Measurements from ENCODE around the gene ATE1.
"Not testable (repeated sequence)": the region's sequence is repeated elsewhere in the genome, so short reads cannot be mapped to it uniquely, and the experiment has no call there.

The ATE1 gene

DNA sequence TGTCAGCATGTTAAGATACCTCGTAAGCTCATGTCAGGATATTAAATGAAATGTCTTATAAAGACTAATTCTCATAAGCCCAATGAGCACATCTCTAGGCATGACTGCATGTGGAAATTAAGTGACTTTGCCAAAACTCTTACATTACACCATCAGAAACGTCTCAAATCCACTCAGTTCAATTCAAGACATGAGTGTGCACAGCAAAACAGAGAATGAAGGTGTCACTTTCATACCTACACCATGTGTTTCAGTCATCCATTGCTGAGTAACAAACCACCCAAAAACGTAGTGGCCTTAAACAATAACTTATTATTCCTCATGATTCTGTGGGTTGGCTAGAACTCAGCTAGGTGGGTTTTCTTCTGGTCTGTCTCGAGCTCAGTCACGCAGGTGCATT lies 99.8 kb downstream of the ATE1 start:
- DNase-seq, result no peak

DNA sequence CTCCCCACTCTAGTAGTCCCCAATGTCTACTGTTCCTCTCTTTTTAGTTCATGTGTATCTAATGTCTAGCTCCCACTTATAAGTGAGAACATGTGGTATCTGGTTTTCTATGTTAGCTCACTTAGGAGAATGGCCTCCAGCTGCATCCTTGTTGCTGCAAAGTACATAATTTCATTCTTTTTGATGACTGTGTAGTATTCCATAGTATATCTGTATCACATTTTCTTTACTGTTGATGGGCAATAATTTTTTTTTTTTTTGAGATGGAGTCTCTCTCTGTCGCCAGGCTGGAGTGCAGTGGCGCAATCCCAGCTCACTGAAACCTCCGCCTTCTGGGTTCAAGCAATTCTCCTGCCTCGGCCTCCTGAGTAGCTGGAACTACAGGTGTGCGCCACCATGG lies 101.1 kb downstream of the ATE1 start:
- not testable (repeated sequence) for DNase-seq

DNA sequence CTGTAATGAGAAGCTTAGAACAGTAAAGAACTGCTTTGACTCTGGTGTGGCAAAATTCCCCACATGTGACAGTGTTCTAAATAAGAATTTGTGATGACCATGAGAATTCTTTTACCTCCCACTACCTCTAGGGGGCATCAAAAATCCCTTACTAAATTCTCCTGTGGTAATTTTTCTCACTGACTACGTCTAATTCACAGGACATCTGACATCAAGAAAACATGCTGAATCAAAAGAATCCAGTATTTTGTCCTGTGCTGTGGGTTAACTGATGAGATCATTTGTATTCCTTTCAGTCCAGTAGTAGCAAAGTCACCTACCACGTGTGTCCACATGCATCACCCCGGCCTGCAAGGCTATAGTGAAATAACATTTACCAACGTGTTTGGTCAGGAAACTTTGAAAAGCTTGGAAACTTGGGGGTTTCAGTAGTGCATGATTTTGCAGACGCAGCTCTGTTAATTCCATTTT lies 103.8 kb downstream of the ATE1 start:
- DNase-seq, result peak in 1 of 2 donors; percentile 28

DNA sequence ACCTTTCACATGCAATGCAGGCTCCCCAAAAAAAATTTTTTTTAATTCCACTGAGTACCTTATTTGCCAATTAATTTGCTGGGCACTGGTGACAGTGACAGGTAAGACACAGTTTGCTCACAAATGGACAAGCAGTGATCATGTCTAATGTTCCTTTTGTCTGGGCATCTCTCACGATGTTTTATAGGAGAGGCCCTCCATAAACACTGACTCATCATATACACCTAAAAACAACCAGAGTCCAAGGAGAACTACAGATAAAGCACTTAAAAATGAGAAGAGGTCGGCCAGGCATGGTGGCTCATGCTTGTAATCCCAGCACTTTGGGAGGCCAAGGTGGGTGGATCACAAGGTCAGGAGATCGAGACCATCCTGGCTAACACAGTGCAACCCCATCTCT lies 105.1 kb downstream of the ATE1 start:
- DNase-seq, result no peak

DNA sequence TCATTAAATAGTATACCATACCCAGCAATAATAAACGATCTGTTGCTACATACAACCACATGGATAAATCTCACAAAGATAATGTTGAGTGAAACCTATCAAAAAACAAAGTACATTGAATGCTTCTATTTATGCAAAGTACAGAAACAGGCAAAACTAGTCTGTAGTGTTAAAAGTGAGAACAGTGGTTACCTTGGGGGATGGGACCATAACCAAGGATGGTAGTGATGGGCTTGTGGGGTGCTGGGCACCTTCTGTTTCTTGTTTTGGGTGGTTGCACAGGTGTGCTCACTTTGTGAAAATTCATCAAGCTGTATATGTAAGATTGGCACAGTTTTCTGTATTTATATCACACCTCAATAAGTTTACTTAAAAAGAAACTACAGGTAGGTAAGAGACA lies 105.7 kb downstream of the ATE1 start:
- DNase-seq, result no peak

DNA sequence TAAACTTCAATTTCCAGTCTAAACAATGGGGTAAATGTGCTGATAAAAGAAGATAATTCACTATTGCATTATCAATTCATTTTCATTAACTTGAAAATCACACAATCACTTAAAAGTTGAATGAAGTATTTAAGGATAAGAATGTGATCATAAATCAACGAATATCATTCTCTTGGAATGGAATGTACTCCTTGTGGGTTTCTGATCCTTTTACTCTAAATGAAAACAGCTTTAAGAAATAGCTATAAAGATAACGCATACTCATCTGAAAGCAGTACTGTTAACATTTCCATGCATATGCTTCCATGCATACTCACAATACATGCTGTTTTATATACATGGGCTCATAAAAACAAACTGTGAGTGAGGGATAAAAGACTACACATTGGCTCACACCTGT lies 108.8 kb downstream of the ATE1 start:
- no peak for DNase-seq

DNA sequence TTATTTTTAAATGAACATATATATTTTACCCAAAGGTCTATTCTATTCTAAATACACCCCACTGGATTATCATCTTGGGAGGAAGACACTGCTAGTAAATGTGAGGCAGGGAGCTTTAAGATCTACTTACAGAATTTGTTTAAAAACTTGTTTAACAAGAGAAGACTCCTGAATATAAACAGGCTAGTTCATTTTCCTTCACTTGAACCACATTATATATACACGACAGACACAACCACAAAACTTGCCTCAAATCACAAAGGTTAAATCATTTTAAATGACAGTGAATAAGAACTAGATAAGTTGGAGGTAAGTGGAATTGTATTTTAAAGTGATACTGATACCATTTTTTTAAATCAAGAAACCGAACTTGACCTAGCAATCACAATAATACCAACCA lies 109.2 kb downstream of the ATE1 start:
- no peak for DNase-seq

DNA sequence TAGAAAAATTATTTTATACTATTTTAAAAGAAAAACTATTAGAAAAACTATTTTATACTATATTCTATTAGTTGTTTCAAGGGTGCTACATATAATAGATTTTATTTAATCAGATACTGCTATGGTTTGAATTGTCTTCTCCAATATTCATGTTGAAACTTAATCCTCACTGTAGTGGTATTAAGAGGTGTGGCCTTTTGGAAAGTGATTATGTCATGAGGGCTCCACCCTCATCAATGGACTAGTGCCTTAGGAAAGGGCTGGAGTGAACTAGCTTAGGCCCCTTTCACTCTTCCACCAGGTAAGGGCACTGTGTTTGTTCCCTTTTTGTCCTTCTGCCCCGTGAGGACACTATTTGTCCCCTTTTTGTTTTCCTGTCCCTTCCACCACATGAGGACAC lies 111.6 kb downstream of the ATE1 start:
- DNase-seq, result no peak

DNA sequence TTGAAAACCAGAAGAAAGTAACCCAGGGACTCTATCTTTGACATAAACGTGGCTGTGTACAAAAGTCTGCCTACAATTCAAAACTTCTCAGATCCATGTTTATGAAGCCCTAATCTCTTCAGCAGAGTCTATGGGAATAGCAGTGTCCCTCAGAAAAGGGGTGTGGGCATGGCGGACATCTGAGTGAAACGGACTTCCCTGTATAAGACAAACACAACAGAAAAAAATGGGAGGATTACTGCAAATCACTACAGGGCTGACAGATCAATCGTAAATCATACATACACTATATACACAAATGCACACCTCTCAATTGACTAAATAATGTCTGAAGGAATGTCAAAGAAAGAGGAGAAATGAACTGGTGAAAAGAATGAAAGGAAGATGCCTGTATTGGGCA lies 114.0 kb downstream of the ATE1 start:
- no peak for DNase-seq

DNA sequence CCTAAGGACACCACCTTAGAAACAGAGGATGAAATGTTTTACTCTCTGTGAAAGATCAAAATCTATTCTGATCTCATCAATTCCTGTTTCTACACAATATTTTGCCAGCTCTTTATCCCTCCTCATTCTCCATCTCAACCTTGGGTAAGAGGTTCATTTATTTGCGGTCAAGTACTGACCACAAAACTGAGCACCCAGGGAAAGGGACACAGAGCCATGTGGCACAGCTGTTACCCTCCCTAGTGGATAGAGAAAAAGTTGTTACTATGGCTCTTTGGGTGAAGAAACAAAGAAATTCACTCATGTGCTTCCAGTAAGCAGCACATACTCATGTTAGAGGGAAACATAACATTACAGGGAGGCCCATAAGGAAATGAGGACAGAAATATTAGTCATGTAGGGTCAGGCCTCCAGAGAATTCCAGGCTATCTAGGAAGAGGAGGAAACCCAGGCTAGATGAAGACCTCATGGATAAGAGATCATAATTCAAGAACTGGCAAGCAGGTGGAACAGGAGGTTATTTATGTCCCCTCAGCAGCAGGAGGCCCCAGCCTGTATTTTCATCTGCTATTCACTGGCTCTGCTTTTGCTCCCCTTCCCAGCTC lies 114.5 kb downstream of the ATE1 start:
- no peak for DNase-seq

DNA sequence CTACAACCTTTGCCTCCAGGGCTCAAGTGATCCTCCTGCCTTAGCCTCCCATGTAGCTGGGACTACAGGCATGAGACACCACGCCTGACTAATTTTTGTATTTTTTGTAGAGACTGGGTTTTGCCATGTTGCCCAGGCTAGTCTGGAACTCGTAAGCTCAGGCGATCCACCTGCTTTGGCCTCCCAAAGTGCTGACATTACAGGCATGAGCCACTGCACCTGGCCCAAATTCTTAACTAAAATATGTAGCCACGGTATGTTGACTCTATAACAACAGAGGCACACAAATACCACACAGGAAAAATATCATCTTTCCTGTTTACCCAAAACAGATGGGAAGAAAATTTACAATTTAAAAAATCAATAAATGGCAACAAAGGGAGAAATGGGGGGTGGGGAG lies 115.8 kb downstream of the ATE1 start:
- no peak for DNase-seq

DNA sequence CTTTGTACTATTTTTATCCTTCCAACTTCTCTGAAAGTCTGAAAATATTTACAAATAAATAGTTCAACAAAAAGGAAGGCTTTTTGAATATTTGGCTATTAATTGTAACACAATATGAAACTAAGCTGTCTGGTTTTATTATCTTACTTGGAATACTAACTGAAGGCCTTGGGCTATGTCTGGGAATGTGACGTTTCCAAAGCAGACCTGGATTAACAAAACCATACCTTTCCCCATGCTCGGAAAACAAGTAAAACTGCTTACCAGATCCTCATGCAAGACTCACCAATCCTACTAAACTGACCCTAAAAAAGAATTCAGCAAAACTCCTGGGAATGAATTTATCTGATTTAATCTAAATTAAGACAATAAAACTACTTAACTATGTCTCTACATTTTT lies 116.4 kb downstream of the ATE1 start:
- DNase-seq, result no peak

DNA sequence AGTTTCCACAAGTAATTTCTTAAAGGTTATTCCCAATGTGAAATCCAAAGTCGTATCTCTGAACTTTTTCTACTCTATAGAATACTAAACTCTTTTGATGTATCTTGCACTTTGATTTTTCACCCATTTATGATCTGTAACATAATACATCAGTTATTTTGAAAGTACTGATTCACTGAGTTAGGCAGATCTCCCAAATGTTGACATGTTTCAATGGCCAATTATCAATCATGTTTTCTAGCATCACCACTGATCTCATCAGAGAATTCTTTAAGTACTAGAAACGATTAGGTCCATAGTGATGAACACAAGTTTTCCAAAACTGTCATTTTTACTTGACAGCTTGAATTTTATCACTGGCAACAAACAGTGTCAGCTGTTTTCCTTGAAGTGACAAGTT lies 119.0 kb downstream of the ATE1 start:
- DNase-seq, result no peak

DNA sequence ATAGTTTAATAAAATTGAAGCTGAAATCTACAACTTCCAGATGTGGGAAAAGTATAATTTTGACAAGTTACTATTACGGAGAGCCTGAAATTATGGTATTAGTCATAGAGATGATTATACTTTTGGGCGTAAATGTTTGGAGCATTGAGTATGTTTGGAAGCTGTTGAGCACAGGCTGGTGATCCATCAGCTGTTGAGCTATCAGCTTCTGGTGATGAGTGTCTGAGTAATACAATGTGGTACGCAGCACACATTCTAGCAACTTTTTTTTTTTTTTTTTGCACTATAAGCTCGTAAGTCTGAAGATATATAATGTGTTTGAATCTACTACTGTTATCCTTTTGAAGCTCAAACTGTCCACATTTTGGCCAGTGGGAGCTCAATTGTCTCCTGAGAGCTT lies 123.4 kb downstream of the ATE1 start:
- no peak for DNase-seq

DNA sequence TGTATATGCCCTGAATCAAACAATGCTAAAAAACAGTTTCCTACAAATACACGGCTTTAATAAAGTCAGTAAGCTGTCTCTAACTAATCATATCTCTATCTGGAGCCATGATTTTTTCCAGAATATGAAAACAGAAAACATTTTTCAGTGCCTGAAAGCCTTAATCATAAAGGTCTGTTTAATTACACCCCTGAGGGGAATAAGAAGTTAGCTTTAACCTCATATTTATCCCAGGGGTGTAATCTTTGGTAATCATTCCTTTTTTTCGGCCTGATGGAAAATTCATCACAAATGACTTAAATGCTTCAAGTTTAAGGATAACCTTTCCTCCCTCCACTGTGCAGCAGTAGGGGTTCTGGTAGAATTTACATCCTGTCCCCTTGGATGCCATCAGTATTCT lies 124.2 kb downstream of the ATE1 start:
- DNase-seq, result no peak

DNA sequence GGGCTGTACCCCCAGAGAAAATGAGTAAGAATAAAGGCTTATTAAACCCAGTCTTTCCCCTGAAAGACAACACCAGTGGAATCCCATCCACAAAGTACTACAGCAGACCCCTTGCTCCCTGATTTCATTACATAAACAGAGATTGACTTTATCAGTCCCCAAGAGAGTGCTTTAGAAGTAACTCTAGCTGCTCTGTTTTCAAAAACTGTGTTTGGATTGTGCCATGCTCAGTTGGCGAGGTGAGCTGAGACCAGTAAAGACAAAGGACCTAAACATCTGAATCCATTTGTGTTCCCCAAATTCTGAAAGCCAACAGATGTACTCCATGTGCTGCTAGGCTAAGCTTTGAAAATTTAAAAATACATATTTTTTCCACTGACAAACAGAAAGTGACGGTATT lies 127.0 kb downstream of the ATE1 start:
- no peak for DNase-seq

DNA sequence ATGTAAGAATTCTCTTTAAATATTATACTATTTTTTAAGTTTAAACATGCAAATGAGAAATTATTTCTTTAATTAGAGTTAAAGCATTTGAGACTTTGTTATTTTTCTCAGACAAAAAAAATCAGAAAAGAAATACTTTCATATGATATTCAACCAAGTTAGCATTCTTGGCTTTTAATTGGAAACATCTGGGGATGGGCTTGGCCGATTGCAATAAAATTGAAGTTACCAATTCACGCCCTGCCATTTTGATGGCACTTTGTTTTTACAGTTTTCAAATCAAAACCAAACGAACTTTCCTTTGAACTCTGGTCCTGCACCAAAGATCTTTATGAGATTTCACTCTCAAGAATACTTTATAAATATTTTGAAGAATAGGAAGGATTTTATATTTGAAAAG lies 127.7 kb downstream of the ATE1 start:
- DNase-seq, result no peak

DNA sequence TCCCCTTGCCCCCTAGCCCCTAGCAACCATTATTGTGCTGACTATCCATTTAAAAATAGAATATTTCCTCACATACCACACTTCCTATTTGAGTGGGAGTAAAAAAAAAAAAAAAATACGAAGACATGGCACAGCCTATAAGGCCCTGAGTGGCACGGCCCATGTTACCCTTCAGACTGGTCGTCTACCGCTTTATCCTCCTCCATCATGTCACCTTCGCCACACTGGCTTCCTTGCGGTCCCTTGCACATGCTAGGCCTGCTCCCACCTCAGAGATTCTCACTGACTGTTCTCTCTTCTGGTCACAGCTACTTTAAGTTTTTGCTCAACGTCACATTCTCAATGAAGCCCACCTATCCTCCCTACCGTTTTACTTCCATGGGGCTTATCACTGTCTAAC lies 130.3 kb downstream of the ATE1 start:
- DNase-seq, result no peak

DNA sequence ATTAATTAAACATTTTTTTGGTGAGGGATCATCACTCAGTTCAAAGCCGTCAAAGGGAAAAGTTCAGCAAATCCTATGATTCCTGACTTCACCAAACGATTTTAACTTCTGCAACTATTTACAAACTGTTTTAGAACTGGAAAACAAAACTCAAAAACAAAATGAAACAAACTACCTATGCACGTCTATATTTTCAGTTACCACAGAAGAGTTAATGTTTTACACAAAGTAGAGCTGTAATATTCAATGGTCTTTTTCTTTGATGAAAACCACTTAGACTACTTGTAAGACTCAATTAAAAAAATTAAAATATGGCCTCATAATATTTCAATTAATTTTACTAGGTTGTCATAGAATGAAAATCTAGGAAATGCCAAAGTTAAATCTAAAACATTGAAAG lies 131.5 kb downstream of the ATE1 start:
- no peak for DNase-seq

DNA sequence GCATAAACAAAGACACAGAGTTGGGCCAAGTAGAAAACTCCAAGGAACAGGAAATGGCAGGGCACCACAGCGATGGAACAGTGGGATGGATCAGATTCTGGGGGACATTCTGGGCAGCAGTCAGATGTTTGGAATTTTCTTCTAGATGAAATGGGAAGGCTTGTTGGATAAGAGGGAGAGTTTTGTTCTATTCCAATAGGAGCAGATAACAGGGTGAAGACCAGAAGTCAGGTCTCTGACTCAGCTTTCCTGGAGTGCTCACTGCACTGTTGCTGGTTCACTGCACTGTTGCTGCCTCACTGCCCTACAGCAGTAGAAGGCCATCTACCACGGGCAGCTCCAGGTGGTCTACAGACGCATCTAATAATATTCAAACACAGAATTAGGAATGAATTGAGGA lies 135.6 kb downstream of the ATE1 start:
- DNase-seq, result no peak

DNA sequence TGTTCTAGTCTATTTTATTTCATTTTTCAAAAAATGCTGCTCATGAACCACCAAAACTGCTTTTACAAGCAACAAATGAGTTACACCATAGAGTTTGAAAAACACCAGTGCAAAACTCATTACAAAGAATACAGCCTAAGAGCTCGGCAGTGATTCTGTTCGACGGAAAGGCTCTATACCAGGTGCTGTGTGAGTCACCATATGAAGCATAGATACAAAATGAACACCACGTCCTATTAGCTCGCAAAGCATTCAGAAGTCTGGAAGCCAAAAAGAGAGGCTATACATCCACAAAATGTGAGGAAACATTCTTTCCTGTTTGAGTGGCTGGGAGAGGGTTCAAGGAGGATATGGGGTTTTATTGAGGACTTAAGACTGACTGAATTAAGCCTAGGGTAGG lies 136.1 kb downstream of the ATE1 start:
- no peak for DNase-seq

DNA sequence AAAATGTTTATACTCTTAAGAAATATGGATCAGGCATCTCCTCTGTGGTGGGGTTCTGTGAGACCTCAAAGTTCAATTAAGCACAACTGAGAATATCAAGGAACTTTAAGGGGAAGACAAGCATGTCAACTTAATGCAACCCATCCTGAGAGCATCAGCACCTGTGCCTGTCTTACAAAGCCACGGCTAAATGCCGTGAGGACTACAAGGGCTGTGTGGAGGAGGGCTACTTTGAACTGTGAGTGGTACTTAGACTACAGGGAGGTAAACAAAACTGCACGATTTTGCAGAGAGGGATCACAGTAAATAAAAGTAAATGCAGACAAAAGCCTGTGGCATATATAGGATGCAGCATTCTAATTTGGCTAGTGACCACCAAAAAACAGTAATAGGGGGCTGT lies 139.1 kb downstream of the ATE1 start:
- no peak for DNase-seq

DNA sequence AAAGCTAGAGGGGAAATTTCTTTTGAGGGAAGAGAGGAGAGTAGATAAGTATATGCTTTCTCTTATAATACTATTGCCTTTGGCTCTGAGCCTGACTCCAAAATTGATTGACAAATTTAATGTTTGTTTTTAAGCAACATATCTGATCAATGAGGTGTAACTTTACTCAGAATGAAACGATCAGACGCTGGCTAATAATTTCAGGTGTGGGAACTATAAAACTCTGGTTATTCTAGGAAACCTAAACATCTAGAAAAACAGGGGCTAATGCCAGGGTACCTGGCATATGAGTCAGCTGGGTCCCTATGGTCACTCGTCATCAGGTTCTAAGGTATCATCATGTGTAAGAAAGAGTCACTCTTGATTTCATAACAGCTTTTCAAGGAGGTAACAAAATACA lies 139.7 kb downstream of the ATE1 start:
- no peak for DNase-seq

DNA sequence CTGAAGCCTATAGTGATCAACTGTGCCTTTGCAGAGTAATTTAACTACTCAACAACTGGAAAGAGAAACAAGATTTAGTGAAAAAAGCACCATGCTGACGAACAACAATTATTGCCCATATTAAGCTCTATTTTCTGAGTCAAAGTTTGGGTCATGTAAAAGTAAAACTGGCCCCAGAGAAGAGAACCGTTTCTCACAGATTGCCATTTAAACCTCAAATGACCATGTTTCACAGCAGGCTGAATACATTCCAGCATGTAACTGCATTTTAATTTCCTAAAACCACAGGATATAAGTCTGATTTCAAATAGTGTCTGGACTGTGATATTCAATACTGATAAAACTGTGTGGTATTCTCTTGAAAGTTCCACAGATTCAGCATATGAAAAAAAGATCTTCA lies 140.7 kb downstream of the ATE1 start:
- DNase-seq, result no peak

DNA sequence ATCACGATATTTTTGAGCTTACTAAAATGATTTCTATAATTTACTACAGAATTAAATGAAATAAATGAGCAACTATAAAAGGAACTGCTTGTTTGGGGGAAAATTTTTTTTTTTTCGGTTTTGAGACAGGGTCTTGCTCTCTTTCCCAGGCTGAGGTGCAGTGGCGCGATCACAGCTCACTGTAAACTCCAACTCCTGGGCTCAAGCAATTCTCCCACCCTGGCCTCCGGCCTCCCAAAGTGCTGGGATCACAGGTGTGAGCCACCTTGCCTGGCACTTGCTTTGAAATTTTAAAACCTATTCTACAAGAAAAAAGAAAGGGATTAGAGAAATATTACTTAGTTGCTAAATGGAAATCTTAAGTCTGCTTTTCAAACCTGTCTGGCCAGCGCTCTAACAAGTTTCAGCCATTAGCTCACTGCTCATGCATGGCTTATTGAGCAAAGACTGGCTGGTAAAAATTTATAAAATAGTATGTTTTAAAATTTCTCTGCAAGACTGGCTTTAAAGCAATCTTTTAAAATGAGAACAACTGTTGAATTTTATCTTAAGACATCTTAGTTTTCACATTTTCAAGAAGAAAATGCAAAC lies 144.0 kb downstream of the ATE1 start:
- no peak for DNase-seq

Data from hippocampal formation (tissue), 2 donors.